ENCODE measurements around the gene CTSC.

DNA sequence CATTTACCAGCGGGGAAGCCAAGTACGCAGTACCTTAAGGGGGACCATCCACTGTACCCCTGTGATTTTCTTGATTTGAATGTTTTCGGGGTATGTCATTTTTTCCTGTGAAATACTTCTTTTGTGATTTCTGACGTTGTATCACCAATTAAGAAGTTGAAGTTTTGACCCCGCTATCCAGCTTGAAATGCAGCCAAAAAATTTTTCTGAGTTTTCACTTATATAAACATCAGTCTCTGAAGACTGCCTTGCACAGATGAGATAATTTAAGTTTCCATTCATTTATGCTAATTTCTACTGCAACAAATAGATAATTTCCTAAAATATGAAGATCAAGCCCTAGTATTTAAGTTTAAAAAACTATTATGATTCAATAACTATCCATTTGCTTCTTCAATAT, 20.0 kb downstream of the CTSC start:
- TF ChIP-seq EP300 (IDR thresholded peaks at IDR 0.05): no peak
- TF ChIP-seq, protein P1, sequence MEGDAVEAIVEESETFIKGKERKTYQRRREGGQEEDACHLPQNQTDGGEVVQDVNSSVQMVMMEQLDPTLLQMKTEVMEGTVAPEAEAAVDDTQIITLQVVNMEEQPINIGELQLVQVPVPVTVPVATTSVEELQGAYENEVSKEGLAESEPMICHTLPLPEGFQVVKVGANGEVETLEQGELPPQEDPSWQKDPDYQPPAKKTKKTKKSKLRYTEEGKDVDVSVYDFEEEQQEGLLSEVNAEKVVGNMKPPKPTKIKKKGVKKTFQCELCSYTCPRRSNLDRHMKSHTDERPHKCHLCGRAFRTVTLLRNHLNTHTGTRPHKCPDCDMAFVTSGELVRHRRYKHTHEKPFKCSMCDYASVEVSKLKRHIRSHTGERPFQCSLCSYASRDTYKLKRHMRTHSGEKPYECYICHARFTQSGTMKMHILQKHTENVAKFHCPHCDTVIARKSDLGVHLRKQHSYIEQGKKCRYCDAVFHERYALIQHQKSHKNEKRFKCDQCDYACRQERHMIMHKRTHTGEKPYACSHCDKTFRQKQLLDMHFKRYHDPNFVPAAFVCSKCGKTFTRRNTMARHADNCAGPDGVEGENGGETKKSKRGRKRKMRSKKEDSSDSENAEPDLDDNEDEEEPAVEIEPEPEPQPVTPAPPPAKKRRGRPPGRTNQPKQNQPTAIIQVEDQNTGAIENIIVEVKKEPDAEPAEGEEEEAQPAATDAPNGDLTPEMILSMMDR (IDR thresholded peaks at IDR 0.05): no peak
